Natural killer cell treated with Interleukin-12 subunit alpha and Interleukin-12 subunit beta and Interleukin-15 and Interleukin-18, amount 100 ng/mL, for 72 hours (primary cell): ENCODE results near the gene NUMB. TPM values are rescaled to one million over a fixed set of nuclear protein-coding genes. Genes with fewer than 3 reads are reported as not detected.
A peak's percentile ranks its signal among the peaks of the same experiment; 100 is the strongest.

ENCODE experiments used
- ATAC-seq, 2 donors: fragments of 150-1000 bp; cut with Tn5 transposase in 1 of 2; sonication (Bioruptor Pico), chemical (Tn5 transposase) in 1 of 2; 2 replicates each; pipeline ENCODE4 v1.10.0; 2021
- DNase-seq: peaks from one replicate; pipeline ENCODE4 v3.0.0; 2022; ENCODE audit warnings: low spot score
- H3K27ac Mint-ChIP-seq, 2 donors: 1 replicate in 1 of 2; 2 replicates in 1 of 2; pipeline ENCODE4 v1.8.0; 2022; ENCODE audit warnings: mixed read lengths in 2 of 2, mild to moderate bottlenecking in 1 of 2, moderate library complexity in 1 of 2
- H3K27me3 Mint-ChIP-seq, 2 donors: 1 replicate in 1 of 2; 2 replicates in 1 of 2; pipeline ENCODE4 v1.8.0; 2022; ENCODE audit warnings: mixed read lengths in 2 of 2
- H3K36me3 Mint-ChIP-seq: one replicate; pipeline ENCODE4 v1.8.0; 2022; ENCODE audit warnings: mixed read lengths
- H3K4me1 Mint-ChIP-seq, 2 donors: 1 replicate in 1 of 2; 2 replicates in 1 of 2; pipeline ENCODE4 v1.8.0; 2022; ENCODE audit warnings: low read depth in 2 of 2, mixed read lengths in 2 of 2, mild to moderate bottlenecking in 1 of 2
- H3K4me3 Mint-ChIP-seq: one replicate; pipeline ENCODE4 v1.8.0; 2022; ENCODE audit warnings: mixed read lengths
- H3K9me3 Mint-ChIP-seq: 2 replicates; pipeline ENCODE4 v1.8.0; 2022; ENCODE audit warnings: mixed read lengths
- total RNA-seq, 2 donors: library from RNA; stranded (reverse); gene quantifications; one replicate each; pipeline ENCODE4 v1.2.3, GENCODE V29; 2022

Gene NUMB
- total RNA-seq, 2 donors from 2014 or later, result 77.1 to 88.7 TPM

- Mint-ChIP-seq H3K27me3 (no peaks in the 10 kb centered on the region), H3K36me3 (no peaks in the 10 kb centered on the region), H3K27ac (no peak overlapping the region), H3K4me3 (no peak overlapping the region), H3K9me3 (no peaks in the 10 kb centered on the region), H3K4me1 (peaks cover 10 to 19% of the 10 kb centered on the region in 2 donors)
- ATAC-seq (no peak), DNase-seq (no peak)
Measured at GRCh38 chr14:73273799-73274198, 184.5 kb downstream of the NUMB start.

GRCh38 chr14:73272393-73272792 lies 186.0 kb downstream of the NUMB start:
- Mint-ChIP-seq H3K4me3 (no peak overlapping the region), H3K9me3 (no peaks in the 10 kb centered on the region), H3K36me3 (no peaks in the 10 kb centered on the region), H3K27me3 (no peaks in the 10 kb centered on the region), H3K27ac (no peak overlapping the region), H3K4me1 (peaks cover 10 to 19% of the 10 kb centered on the region in 2 donors)
- ATAC-seq, result no peak
- no peak for DNase-seq

DNA sequence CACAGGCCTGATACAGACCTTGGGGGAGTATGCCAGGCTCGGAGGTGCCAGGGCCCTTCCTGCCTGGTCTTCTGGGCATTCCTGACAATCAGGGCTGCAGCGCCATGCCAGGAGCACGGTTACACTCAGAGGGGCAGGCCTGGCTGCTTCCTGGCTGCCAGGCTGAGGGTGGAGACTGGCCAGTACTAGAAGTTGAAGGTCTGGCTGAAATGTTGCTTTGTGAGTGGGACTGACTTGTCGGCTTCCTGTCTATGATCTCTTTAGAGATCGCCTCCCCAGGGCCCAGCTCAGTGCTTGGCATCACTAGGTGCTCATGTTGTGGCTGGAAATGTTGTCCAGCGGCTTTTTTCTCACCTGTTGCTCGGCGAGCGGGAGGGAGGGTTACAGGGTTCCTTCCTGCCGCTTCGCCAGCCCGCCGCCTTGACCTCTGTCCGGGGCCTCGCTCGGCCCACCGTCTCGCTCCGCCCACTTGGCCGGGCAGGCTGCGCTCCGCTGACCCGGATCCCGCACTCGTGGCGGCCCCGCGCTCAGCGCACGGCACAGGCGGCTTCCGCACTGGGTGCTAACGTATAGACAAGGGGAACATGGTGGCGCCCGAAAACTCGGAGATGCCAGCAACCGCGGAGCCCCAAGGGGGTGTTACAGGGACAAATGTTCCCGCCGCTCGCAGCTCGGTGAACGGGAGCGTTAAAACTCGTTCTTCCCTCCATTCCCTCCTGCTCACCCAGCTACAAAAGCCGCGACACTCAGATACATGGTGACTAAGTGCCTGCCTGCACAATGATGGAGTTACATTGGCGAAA lies 188.4 kb downstream of the NUMB start:
- peak; percentile 74 to 78 for ATAC-seq
- no peaks in the 10 kb centered on the region for H3K9me3 Mint-ChIP-seq
- no peak for DNase-seq
- H3K4me3 Mint-ChIP-seq, result peak overlapping the region; percentile 90
- no peaks in the 10 kb centered on the region for H3K27me3 Mint-ChIP-seq
- H3K27ac Mint-ChIP-seq, result peak overlapping the region in 1 of 2 donors; percentile 79
- H3K36me3 Mint-ChIP-seq, result no peaks in the 10 kb centered on the region
- H3K4me1 Mint-ChIP-seq, result peaks cover 10 to 16% of the 10 kb centered on the region in 2 donors

DNA sequence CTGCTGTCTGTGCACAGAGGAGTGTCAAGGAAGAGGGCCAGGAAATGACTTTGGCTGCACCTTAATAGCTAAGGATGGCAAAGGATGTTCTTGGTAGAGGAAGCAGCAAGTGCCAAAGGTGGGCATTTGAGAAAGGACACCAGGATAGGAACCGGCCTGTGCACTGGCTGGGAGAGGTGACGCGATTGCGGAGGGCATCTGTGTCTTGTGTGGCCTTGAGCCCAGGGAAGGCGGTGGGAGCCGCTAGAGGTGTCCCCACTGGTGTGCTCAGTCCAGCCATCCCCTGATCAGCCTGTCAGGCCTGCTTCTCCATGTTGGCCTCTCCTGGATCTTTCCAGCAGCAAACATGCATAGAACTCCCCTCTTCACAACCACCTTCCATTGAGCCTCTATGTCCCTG lies 190.9 kb downstream of the NUMB start:
- ATAC-seq (no peak), DNase-seq (no peak)
- H3K4me3 Mint-ChIP-seq, result no peak overlapping the region
- peaks cover 10 to 16% of the 10 kb centered on the region in 2 donors for H3K4me1 Mint-ChIP-seq
- no peaks in the 10 kb centered on the region for H3K36me3 Mint-ChIP-seq
- no peaks in the 10 kb centered on the region for H3K9me3 Mint-ChIP-seq
- no peak overlapping the region for H3K27ac Mint-ChIP-seq
- no peaks in the 10 kb centered on the region for H3K27me3 Mint-ChIP-seq

GRCh38 chr14:73266317-73266716 lies 192.0 kb downstream of the NUMB start:
- Mint-ChIP-seq H3K4me1 (peaks cover 10 to 16% of the 10 kb centered on the region in 2 donors), H3K36me3 (no peaks in the 10 kb centered on the region), H3K4me3 (no peak overlapping the region), H3K27me3 (no peaks in the 10 kb centered on the region), H3K9me3 (no peaks in the 10 kb centered on the region), H3K27ac (no peak overlapping the region)
- ATAC-seq (no peak), DNase-seq (no peak)

GRCh38 chr14:73265721-73266046 lies 192.7 kb downstream of the NUMB start:
- Mint-ChIP-seq H3K9me3 (no peaks in the 10 kb centered on the region), H3K36me3 (no peaks in the 10 kb centered on the region), H3K27me3 (no peaks in the 10 kb centered on the region), H3K27ac (no peak overlapping the region), H3K4me1 (peaks cover 8 to 14% of the 10 kb centered on the region in 2 donors), H3K4me3 (no peak overlapping the region)
- DNase-seq, result no peak
- no peak for ATAC-seq

DNA sequence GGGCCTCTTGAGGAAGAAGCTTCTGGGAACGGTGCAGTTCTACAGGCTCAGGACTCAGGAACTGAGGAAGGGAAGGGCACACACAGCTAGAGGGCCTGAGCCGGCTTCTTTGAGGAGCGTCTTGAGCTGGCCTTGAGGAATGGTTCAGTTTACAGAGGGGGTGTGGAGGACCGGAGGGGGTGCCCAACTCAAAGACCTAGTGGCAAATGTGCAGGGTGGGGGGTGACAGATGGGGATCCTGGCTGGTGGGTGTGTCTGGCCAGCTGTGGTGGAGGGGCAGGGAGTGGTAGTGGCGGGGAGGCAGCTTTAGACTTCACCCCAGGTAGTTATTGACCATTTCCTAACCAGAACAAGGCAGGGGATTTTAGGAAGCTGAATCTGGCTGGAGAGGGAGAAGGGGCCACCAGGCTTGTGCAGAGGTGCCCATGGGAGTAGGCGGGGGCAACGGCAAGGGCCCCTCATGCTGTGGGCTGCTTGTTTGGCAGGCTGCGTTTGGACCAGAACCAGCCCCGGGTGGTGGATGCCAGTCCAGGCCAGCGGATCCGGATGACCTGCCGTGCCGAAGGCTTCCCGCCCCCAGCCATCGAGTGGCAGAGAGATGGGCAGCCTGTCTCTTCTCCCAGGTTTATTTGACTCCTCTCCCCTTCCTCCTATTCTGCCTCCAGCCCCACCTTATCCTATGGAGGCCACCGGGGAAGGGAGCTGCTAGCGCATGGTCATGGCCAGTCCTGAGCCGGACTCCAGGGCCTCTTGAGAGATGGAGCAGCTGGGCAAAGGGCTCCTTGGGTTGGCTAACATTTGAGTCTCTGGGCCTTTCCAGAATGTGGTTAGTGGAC lies 193.2 kb downstream of the NUMB start:
- no peak overlapping the region for H3K27ac Mint-ChIP-seq
- H3K4me1 Mint-ChIP-seq, result peaks cover 2 to 9% of the 10 kb centered on the region in 2 donors
- H3K36me3 Mint-ChIP-seq, result no peaks in the 10 kb centered on the region
- ATAC-seq (no peak), DNase-seq (no peak)
- H3K9me3 Mint-ChIP-seq, result no peaks in the 10 kb centered on the region
- H3K27me3 Mint-ChIP-seq, result no peaks in the 10 kb centered on the region
- no peak overlapping the region for H3K4me3 Mint-ChIP-seq

- Mint-ChIP-seq H3K36me3 (no peaks in the 10 kb centered on the region), H3K27me3 (no peaks in the 10 kb centered on the region), H3K4me3 (no peak overlapping the region), H3K27ac (no peak overlapping the region), H3K4me1 (peaks cover 0 to 2% of the 10 kb centered on the region in 2 donors), H3K9me3 (no peaks in the 10 kb centered on the region)
- no peak for DNase-seq
- no peak for ATAC-seq
Measured at GRCh38 chr14:73264080-73264884, 194.1 kb downstream of the NUMB start.

DNA sequence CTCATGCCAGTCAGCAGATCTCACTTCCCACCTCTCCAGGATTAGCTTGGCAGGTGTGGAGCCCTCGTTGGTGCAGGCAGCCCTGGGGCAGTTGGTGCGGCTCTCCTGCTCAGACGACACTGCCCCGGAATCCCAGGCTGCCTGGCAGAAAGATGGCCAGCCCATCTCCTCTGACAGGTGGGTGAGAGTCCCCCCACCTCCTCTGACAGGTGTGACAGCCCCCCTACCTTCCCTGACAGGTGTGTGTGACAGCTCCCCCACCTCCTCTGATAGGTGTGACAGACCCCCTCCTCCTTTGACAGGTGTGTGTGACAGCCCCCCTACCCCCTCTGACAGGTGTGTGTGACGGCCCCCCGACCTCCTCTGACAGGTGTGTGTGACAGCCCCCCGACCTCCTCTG lies 194.7 kb downstream of the NUMB start:
- Mint-ChIP-seq H3K36me3 (no peaks in the 10 kb centered on the region), H3K9me3 (no peaks in the 10 kb centered on the region), H3K4me3 (no peak overlapping the region), H3K4me1 (no peaks in the 10 kb centered on the region), H3K27me3 (no peaks in the 10 kb centered on the region), H3K27ac (no peak overlapping the region)
- DNase-seq, result no peak
- no peak for ATAC-seq

GRCh38 chr14:73262427-73263183 lies 195.7 kb downstream of the NUMB start:
- Mint-ChIP-seq H3K27ac (no peak overlapping the region), H3K4me3 (no peak overlapping the region), H3K36me3 (no peaks in the 10 kb centered on the region), H3K4me1 (peaks cover 0 to 5% of the 10 kb centered on the region in 2 donors), H3K9me3 (no peaks in the 10 kb centered on the region), H3K27me3 (no peaks in the 10 kb centered on the region)
- no peak for DNase-seq
- no peak for ATAC-seq

GRCh38 chr14:73261520-73262426 lies 196.6 kb downstream of the NUMB start:
- Mint-ChIP-seq H3K4me3 (no peak overlapping the region), H3K9me3 (no peaks in the 10 kb centered on the region), H3K27ac (no peak overlapping the region), H3K4me1 (peaks cover 0 to 5% of the 10 kb centered on the region in 2 donors), H3K36me3 (no peaks in the 10 kb centered on the region), H3K27me3 (no peaks in the 10 kb centered on the region)
- no peak for DNase-seq
- no peak for ATAC-seq

GRCh38 chr14:73261075-73261474 lies 197.3 kb downstream of the NUMB start:
- Mint-ChIP-seq H3K4me3 (no peak overlapping the region), H3K9me3 (no peaks in the 10 kb centered on the region), H3K36me3 (no peaks in the 10 kb centered on the region), H3K27ac (no peak overlapping the region), H3K4me1 (peaks cover 0 to 5% of the 10 kb centered on the region in 2 donors), H3K27me3 (no peaks in the 10 kb centered on the region)
- no peak for DNase-seq
- ATAC-seq, result no peak
